Camera-type eye (tissue), 1 donor: Measurements from ENCODE around the gene ZFTA. TPM values are rescaled to one million over a fixed set of nuclear protein-coding genes. Genes with fewer than 3 reads are reported as not detected.

Source experiments
- total RNA-seq: library from RNA; depleted of rRNA; stranded (reverse); fragments of >200 nt; gene quantifications from one replicate; pipeline ENCODE4 v1.2.3, GENCODE V29; 2014

ZFTA gene
- 36.8 TPM for total RNA-seq

DNA sequence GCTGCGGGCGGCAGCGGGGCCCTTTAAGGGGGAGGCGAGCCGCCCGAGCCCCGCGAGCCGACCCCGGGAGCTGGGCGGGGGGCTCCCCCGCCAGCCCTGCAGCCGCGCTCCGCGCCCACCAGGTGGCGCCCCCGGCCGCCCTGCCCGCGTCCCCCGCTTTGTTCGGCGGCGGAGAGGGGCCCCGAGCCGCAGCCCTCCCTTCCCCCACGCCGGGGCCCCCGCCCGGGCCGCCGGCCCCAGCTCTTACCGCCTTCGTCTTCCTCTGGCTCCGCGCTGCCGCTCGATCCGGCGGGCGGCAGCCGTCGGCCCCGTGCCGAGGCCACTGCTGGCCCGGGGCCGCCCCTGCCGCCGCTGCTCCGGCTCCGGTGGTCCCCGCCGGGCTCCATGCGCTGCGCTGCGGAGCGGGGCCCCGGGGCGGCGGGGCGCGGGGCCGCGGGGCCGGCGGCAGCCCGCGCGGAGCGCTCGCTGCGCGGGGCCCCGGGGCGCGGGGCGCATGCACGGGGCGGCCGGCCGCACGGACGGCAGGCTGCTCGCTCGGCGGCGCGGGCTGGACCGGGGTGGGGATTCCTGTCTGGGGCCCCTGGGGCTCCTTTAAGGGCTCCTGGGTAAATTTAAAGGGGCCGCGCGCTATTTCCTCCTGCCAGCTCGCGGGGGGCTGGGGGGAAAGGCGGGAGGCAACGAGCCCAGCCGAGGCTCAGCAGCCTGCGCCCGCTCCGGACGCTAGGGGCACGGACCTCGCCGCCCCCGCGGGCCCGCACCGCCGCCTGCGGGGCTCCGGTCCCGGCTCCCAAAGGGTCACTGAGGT is at the start of gene ZFTA:
Gene ZFTA, minus strand, starts transcription at position 539 of the 805 bp plus-strand sequence. Its CDS starts 153 bp downstream, at position 386.

DNA sequence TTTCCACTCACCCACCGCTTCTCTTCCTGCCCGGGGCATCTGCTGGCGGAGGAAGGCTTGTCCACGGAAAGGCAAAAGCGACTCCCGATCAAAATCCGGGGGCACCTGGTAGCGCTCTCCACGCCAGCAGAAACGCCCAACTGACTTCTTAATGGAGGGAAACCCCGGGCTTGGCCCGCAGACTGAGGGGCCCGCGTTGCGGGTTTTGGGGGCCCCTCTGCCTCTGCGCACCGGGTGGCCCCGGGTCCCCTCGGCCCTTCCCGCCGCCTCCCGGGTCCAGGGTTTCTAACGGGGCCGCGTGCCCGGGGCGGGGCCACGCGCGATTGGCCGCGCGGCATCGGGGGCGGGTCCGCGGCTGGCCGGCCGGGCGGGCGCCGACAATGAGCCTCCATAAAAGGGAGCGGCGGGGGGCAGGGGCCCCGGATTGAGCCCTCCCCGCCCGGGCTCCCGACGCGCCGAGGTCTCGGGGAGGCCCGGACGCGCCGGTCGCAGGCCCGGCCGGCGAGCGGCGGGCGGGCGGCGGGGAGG is 44.5 kb upstream of the ZFTA start, which contains the start of gene SPINDOC:
Gene SPINDOC, plus strand, starts transcription at position 422 of the 528 bp plus-strand sequence. CDS start 231 bp downstream, outside the sequence.

Other genes starting within 250 kb of the ZFTA start
- gene PLAAT4, start 232.0 kb downstream of the ZFTA start, total RNA-seq, result 9.8 TPM
- gene PLAAT2, start 205.4 kb downstream of the ZFTA start, total RNA-seq, result 4.8 TPM
- gene PLAAT3, start 154.3 kb downstream of the ZFTA start, total RNA-seq, result 31.5 TPM
- gene ATL3, start 97.4 kb downstream of the ZFTA start, total RNA-seq, result 51.4 TPM
- 124 TPM for gene RTN3, start 87.3 kb downstream of the ZFTA start, total RNA-seq
- 10.9 TPM for gene SPINDOC, start 44.7 kb upstream of the ZFTA start, total RNA-seq
- 20.9 TPM for gene MARK2, start 70.3 kb upstream of the ZFTA start, total RNA-seq
- gene RCOR2, start 148.4 kb upstream of the ZFTA start, total RNA-seq, result 28.1 TPM
- gene NAA40, start 170.2 kb upstream of the ZFTA start, total RNA-seq, result 30.2 TPM
- 199 TPM for gene COX8A, start 205.8 kb upstream of the ZFTA start, total RNA-seq
- 41.8 TPM for gene OTUB1, start 217.7 kb upstream of the ZFTA start, total RNA-seq